HepG2 (cell line): ENCODE data around the gene MLLT1.

Experiments
- CHD4 ChIP-seq: fragments of 200-600 bp; sonication (generic); IDR thresholded peaks from 2 replicates; pipeline ENCODE4 v1.7.0; 2017; ENCODE audit warnings: mild to moderate bottlenecking, low read length, borderline replicate concordance
- CTCF ChIP-seq: sonication (generic); formaldehyde crosslinking; IDR thresholded peaks from 2 replicates; pipeline ENCODE4 v1.5.0; 2020; ENCODE audit warnings: mild to moderate bottlenecking, missing genetic modification reagents, moderate library complexity
- ETV5 ChIP-seq: IDR thresholded peaks from 2 replicates; pipeline ENCODE4 v1.6.1; 2018; ENCODE audit warnings: missing biosample characterization, missing genetic modification reagents, inconsistent platforms, borderline replicate concordance
- KDM1A ChIP-seq: IDR thresholded peaks from 2 replicates; pipeline ENCODE4 v1.6.1; 2016; ENCODE audit warnings: missing compliant biosample characterization
- NFKBIZ ChIP-seq: IDR thresholded peaks from 2 replicates; pipeline ENCODE4 v1.6.1; 2018; ENCODE audit warnings: missing genetic modification reagents, missing compliant biosample characterization
- POLR2AphosphoS5 ChIP-seq: IDR thresholded peaks from 2 replicates; pipeline ENCODE4 v1.6.1; 2012; ENCODE audit warnings: low read depth, low read length
- TAF1 ChIP-seq: sonication (generic); formaldehyde crosslinking; IDR thresholded peaks from 2 replicates; pipeline ENCODE4 v1.4.0; 2020; ENCODE audit warnings: missing genetic modification reagents
- ZNF280B ChIP-seq: sonication (generic); formaldehyde crosslinking; IDR thresholded peaks from 2 replicates; pipeline ENCODE4 v1.5.0; 2020; ENCODE audit warnings: missing genetic modification reagents, mild to moderate bottlenecking, borderline replicate concordance
- TF ChIP-seq, protein P1 (sequence below): sonication (generic); formaldehyde crosslinking; IDR thresholded peaks from 2 replicates; pipeline ENCODE4 v1.8.0; 2022; ENCODE audit warnings: low read depth, missing genetic modification reagents
- TF ChIP-seq, protein P2 (sequence below): sonication (generic); formaldehyde crosslinking; conservative IDR thresholded peaks from 2 replicates; pipeline ENCODE4 v1.4.0; 2020; ENCODE audit warnings: missing genetic modification reagents

DNA sequence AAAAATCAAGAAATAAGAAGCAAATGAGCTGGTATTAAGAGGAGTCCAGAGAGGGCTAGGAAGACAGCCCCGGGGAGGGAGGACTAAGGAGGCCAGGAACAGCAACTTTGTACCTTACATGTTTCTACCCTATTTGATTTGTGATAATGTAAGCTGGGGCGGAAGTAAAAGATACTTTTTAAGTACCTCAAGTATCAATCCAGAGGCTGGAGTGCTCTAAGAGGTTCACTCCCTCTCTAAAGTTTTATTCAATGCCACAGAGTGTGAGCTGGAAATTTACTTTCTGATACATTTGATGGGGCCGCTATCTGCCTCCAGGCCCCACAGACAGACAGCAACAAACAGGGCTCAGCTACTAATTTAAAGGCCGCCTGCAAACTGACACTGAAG is 11.4 kb downstream of the MLLT1 start:
- TF ChIP-seq CHD4 (no peak), ETV5 (CRISPR knock-in tag) (no peak), KDM1A (CRISPR knock-in tag) (no peak), ZNF280B (CRISPR knock-in tag) (no peak), TAF1 (CRISPR knock-in tag) (no peak), NFKBIZ (CRISPR knock-in tag) (no peak), CTCF (CRISPR knock-in tag) (no peak), POLR2AphosphoS5 (no peak)
- TF ChIP-seq, protein P1, sequence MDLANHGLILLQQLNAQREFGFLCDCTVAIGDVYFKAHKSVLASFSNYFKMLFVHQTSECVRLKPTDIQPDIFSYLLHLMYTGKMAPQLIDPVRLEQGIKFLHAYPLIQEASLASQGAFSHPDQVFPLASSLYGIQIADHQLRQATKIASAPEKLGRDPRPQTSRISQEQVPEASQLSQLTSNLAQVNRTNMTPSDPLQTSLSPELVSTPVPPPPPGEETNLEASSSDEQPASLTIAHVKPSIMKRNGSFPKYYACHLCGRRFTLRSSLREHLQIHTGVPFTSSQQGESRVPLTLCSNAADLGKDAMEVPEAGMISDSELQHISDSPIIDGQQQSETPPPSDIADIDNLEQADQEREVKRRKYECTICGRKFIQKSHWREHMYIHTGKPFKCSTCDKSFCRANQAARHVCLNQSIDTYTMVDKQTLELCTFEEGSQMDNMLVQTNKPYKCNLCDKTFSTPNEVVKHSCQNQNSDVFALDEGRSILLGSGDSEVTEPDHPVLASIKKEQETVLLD (CRISPR knock-in tag), result no peak
- TF ChIP-seq, protein P2, sequence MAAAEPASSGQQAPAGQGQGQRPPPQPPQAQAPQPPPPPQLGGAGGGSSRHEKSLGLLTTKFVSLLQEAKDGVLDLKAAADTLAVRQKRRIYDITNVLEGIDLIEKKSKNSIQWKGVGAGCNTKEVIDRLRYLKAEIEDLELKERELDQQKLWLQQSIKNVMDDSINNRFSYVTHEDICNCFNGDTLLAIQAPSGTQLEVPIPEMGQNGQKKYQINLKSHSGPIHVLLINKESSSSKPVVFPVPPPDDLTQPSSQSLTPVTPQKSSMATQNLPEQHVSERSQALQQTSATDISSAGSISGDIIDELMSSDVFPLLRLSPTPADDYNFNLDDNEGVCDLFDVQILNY (CRISPR knock-in tag), result no peak
